Temporal lobe (tissue), 2 donors: Measurements from ENCODE around the gene COG6. TPM values are rescaled to one million over a fixed set of nuclear protein-coding genes. Genes with fewer than 3 reads are reported as not detected.

Experiments
- small RNA-seq: library from RNA; depleted of rRNA; stranded (forward); fragments of <200 nt; gene quantifications from one replicate; pipeline ENCODE3, GENCODE V24; 2014; ENCODE audit warnings: low replicate concordance
- total RNA-seq: library from RNA; depleted of rRNA; stranded (reverse); fragments of >200 nt; gene quantifications from one replicate; pipeline ENCODE4 v1.2.3, GENCODE V29; 2014

COG6 gene
- total RNA-seq, 1 donor from 2014 or later, result 33.7 TPM

Small RNA genes lying within 50 kb of the gene (small RNA-seq; reads per million reads assigned to genes)
- gene MIR4305, result not detected
- not detected for gene RNY4P14

Other genes starting within 250 kb of the COG6 start
- 17.0 TPM for gene LHFPL6, start 52.5 kb upstream of the COG6 start, total RNA-seq